Liver (tissue), 9 donors: ENCODE data around the gene ZC3H18. TPM values are rescaled to one million over a fixed set of nuclear protein-coding genes. Genes with fewer than 3 reads are reported as not detected.

Experiments used
- DNase-seq: peaks from one replicate; pipeline ENCODE4 v3.0.0-alpha.2; 2017; ENCODE audit warnings: low spot score
- H3K27ac ChIP-seq, 2 donors: one replicate each; pipeline ENCODE4 v1.7.0; 2013; ENCODE audit warnings: inconsistent platforms in 2 of 2, low read length in 2 of 2, control low read depth in 1 of 2, low read depth in 1 of 2, mild to moderate bottlenecking in 1 of 2
- H3K27me3 ChIP-seq, 4 donors: one replicate each; pipeline versions ENCODE4 v1.6.1 to v1.7.0; 2013; ENCODE audit warnings: low read length in 3 of 4, inconsistent platforms in 1 of 4, mild to moderate bottlenecking in 1 of 4, moderate library complexity in 1 of 4; ENCODE audit not compliant: control insufficient read depth in 4 of 4, insufficient read depth in 4 of 4
- H3K36me3 ChIP-seq, 4 donors: one replicate each; pipeline versions ENCODE4 v1.6.1 to v1.7.0; 2013; ENCODE audit warnings: low read length in 3 of 4, mild to moderate bottlenecking in 3 of 4, low read depth in 1 of 4, moderate library complexity in 1 of 4; ENCODE audit not compliant: control insufficient read depth in 4 of 4, insufficient read depth in 3 of 4
- H3K4me1 ChIP-seq, 4 donors: one replicate each; pipeline versions ENCODE4 v1.6.1 to v1.7.0; 2013; ENCODE audit warnings: low read length in 3 of 4, mild to moderate bottlenecking in 3 of 4, moderate library complexity in 1 of 4; ENCODE audit not compliant: control insufficient read depth in 4 of 4, insufficient read depth in 4 of 4
- H3K4me3 ChIP-seq, 3 donors: one replicate each; pipeline versions ENCODE4 v1.6.1 to v1.7.0; 2013; ENCODE audit warnings: low read length in 3 of 3, control low read depth in 1 of 3, low read depth in 1 of 3, mild to moderate bottlenecking in 1 of 3
- H3K9ac ChIP-seq, 2 donors: one replicate each; pipeline ENCODE4 v1.7.0; 2013; ENCODE audit warnings: low read length in 2 of 2, mild to moderate bottlenecking in 2 of 2, moderate library complexity in 2 of 2, control low read depth in 1 of 2, low read depth in 1 of 2
- H3K9me3 ChIP-seq, 4 donors: one replicate each; pipeline versions ENCODE4 v1.6.1 to v1.7.0; 2013; ENCODE audit warnings: low read length in 3 of 4; ENCODE audit not compliant: control insufficient read depth in 4 of 4
- EGR1 ChIP-seq, 2 donors: IDR thresholded peaks; 2 replicates each; pipeline ENCODE4 v1.6.1; 2016 to 2018; ENCODE audit warnings: antibody characterized with exemption in 2 of 2, low read depth in 2 of 2
- FOXA1 ChIP-seq: IDR thresholded peaks from 2 replicates; pipeline ENCODE4 v1.6.1; 2016; ENCODE audit warnings: antibody characterized with exemption
- HNF4A ChIP-seq, 2 donors: conservative IDR thresholded peaks; 2 replicates each; pipeline ENCODE4 v1.6.1; 2016; ENCODE audit warnings: antibody characterized with exemption in 2 of 2, mild to moderate bottlenecking in 2 of 2
- HNF4G ChIP-seq: IDR thresholded peaks from 2 replicates; pipeline ENCODE4 v1.6.1; 2016; ENCODE audit warnings: antibody characterized with exemption
- JUND ChIP-seq, 2 donors: IDR thresholded peaks; 2 replicates each; pipeline ENCODE4 v1.6.1; 2016; ENCODE audit warnings: antibody characterized with exemption in 2 of 2
- NR2F2 ChIP-seq: IDR thresholded peaks from 2 replicates; pipeline ENCODE4 v1.6.1; 2016; ENCODE audit warnings: antibody characterized with exemption
- RXRA ChIP-seq, 2 donors: IDR thresholded peaks; 2 replicates each; pipeline ENCODE4 v1.6.1; 2017 to 2018; ENCODE audit warnings: antibody characterized with exemption in 2 of 2, mild to moderate bottlenecking in 1 of 2
- SP1 ChIP-seq: IDR thresholded peaks from 2 replicates; pipeline ENCODE4 v1.6.1; 2018; ENCODE audit warnings: antibody characterized with exemption, mild to moderate bottlenecking
- YY1 ChIP-seq: IDR thresholded peaks from 2 replicates; pipeline ENCODE4 v1.6.1; 2016; ENCODE audit warnings: antibody characterized with exemption, mild to moderate bottlenecking
- WGBS: extraction: QIAGEN DNeasy Blood & Tissue Kit; methylation state at CpG from one replicate; pipeline ENCODE4 v1.1.7; 2013; 5-methylcytosine and 5-hydroxymethylcytosine counted together
- polyA plus RNA-seq, 2 donors: library from polyadenylated mRNA; stranded (reverse) in 1 of 2; unstranded in 1 of 2; fragments of 200-250 nt in 1 of 2; fragments of >200 nt in 1 of 2; fragmentation: Nextera tagmentation in 1 of 2; extraction: Ambion mirVana in 1 of 2; gene quantifications; one replicate each; pipeline versions ENCODE4 v1.2.1 to v1.2.3, GENCODE V29; 2013 to 2015
- total RNA-seq, 2 donors: library from RNA; depleted of rRNA; stranded (reverse); fragments of >200 nt; gene quantifications; one replicate each; pipeline ENCODE4 v1.2.3, GENCODE V29; 2014
- TF ChIP-seq, protein P1 (sequence below): IDR thresholded peaks from 2 replicates; pipeline ENCODE4 v1.6.1; 2016; ENCODE audit warnings: antibody characterized with exemption
- TF ChIP-seq, protein P2 (sequence below): fragments of 150-350 bp; IDR thresholded peaks from 2 replicates; pipeline ENCODE4 v1.5.1; 2017; ENCODE audit warnings: improper control_type of control experiment, low read depth, low read length; ENCODE audit not compliant: missing input control
- TF ChIP-seq, protein P3 (sequence below): IDR thresholded peaks from 2 replicates; pipeline ENCODE4 v1.6.1; 2016; ENCODE audit warnings: antibody characterized with exemption
- donor health status: healthy.
- donor health status: healthy.
- donor health status: healthy.
- donor health status: healthy.
- donor health status: healthy.

ZC3H18 gene
- total and polyA plus RNA-seq, 4 donors: 10.2 to 10.9 (median 10.5) TPM

DNA sequence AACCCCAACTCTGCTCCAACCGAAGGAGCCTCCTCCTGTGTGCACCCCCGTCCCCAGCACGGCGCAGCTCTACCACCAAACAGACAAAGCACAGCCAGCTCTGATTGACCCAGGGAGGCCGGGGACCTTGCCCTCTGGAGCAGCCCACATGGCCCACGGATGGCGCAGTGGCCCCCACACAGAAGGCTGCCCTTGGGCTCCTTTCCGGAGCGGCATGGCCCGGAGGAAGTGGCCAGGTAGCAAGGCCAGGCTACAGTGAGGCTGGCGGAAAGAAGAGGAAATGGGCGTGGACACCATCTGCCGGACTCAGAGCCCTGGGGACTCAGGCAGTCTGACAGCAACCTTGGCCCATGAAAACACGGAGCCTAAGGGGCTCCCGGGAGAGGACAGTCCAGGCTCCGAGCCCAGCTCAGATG lies 19.9 kb upstream of the ZC3H18 start:
- H3K4me3 ChIP-seq: no peak overlapping the region
- no peak overlapping the region for H3K27ac ChIP-seq

DNA sequence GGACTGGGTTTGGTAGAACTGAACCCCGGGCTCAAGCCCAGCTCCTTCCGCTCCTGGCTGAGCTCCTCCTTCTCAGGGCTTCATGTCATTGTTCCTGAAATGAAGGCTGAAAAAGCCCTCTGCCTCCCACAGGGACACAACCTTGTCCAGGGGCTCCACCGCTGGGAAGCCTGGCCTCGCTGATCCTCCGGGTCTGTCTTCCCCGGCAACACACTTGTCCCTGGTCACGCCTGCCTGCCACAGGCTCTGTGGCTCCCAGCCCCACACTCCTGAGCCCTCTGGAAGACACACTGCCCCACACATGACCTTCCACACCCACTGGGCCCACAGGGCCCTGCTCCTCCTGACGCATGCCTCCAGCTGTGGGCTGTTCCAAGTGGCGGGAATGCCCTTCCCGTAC lies 18.0 kb upstream of the ZC3H18 start:
- no peak overlapping the region for H3K4me3 ChIP-seq
- no peak overlapping the region for H3K9ac ChIP-seq
- no peaks in the 10 kb centered on the region for H3K4me1 ChIP-seq
- TF ChIP-seq JUND (IDR thresholded peaks at IDR 0.05): no peak
- TF ChIP-seq, protein P1, sequence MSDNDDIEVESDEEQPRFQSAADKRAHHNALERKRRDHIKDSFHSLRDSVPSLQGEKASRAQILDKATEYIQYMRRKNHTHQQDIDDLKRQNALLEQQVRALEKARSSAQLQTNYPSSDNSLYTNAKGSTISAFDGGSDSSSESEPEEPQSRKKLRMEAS: no peak
- TF ChIP-seq, protein P2, sequence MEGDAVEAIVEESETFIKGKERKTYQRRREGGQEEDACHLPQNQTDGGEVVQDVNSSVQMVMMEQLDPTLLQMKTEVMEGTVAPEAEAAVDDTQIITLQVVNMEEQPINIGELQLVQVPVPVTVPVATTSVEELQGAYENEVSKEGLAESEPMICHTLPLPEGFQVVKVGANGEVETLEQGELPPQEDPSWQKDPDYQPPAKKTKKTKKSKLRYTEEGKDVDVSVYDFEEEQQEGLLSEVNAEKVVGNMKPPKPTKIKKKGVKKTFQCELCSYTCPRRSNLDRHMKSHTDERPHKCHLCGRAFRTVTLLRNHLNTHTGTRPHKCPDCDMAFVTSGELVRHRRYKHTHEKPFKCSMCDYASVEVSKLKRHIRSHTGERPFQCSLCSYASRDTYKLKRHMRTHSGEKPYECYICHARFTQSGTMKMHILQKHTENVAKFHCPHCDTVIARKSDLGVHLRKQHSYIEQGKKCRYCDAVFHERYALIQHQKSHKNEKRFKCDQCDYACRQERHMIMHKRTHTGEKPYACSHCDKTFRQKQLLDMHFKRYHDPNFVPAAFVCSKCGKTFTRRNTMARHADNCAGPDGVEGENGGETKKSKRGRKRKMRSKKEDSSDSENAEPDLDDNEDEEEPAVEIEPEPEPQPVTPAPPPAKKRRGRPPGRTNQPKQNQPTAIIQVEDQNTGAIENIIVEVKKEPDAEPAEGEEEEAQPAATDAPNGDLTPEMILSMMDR: no peak
- TF ChIP-seq SP1: no peak
- TF ChIP-seq HNF4G: no peak
- TF ChIP-seq, protein P3, sequence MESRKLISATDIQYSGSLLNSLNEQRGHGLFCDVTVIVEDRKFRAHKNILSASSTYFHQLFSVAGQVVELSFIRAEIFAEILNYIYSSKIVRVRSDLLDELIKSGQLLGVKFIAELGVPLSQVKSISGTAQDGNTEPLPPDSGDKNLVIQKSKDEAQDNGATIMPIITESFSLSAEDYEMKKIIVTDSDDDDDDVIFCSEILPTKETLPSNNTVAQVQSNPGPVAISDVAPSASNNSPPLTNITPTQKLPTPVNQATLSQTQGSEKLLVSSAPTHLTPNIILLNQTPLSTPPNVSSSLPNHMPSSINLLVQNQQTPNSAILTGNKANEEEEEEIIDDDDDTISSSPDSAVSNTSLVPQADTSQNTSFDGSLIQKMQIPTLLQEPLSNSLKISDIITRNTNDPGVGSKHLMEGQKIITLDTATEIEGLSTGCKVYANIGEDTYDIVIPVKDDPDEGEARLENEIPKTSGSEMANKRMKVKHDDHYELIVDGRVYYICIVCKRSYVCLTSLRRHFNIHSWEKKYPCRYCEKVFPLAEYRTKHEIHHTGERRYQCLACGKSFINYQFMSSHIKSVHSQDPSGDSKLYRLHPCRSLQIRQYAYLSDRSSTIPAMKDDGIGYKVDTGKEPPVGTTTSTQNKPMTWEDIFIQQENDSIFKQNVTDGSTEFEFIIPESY: no peak
- no peaks in the 10 kb centered on the region for H3K36me3 ChIP-seq
- H3K9me3 ChIP-seq: no peaks in the 10 kb centered on the region
- H3K27me3 ChIP-seq: peaks cover 0 to 1% (median 0%) of the 10 kb centered on the region in 4 donors
- no peak overlapping the region for H3K27ac ChIP-seq
- 89% methylated on average over 10 of the region's 10 CpGs for WGBS
- no peak for DNase-seq

More for the DNA sequence above, 19.9 kb upstream of the ZC3H18 start:
- Histone ChIP-seq H3K4me1 (no peaks in the 10 kb centered on the region), H3K9ac (no peak overlapping the region), H3K36me3 (no peaks in the 10 kb centered on the region), H3K9me3 (no peaks in the 10 kb centered on the region), H3K27me3 (peaks cover 0 to 1% (median 0%) of the 10 kb centered on the region in 4 donors)
- WGBS: 53% methylated on average over 16 of the region's 16 CpGs
- TF ChIP-seq YY1 (no peak), FOXA1 (no peak), EGR1 (IDR thresholded peaks at IDR 0.05; ENCODE audit: low read depth in 2 of 2) (no peak), HNF4G (no peak), RXRA (IDR thresholded peaks at IDR 0.05) (no peak)
- TF ChIP-seq, protein P3: no peak
- no peak for DNase-seq

DNA sequence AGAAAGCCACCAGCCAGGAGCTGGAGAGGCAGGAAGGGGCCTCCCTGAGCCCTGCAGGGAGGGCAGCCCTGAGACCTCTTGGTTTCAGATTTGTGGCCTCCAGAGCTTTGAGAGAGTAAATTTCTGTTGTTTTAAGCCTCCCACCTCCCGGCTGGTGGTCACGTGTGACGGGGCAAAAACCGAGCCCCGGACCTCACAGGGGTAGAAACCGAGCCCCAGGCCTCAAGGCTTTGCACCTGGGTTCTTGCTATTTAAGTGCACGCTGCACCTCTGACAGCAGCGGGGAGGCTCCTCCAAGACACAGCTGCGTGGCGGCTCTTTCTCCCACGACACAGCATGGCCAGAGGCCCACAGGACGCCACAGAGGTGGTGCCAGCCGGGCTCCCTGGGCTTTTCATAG lies 17.4 kb upstream of the ZC3H18 start:
- Histone ChIP-seq H3K27me3 (peaks cover 0 to 1% (median 0%) of the 10 kb centered on the region in 4 donors), H3K4me3 (no peak overlapping the region), H3K9ac (no peak overlapping the region), H3K27ac (no peak overlapping the region), H3K36me3 (no peaks in the 10 kb centered on the region), H3K9me3 (no peaks in the 10 kb centered on the region), H3K4me1 (no peaks in the 10 kb centered on the region)
- no peak for TF ChIP-seq HNF4A (conservative IDR thresholded peaks at IDR 0.05)
- TF ChIP-seq NR2F2: no peak
- TF ChIP-seq RXRA (IDR thresholded peaks at IDR 0.05): no peak
- no peak for TF ChIP-seq FOXA1
- 85% methylated on average over 13 of the region's 13 CpGs for WGBS
- no peak for DNase-seq
